Cerebellar nuclear complex (tissue), 1 donor: ENCODE measurements around the gene EXOC8.

Source experiments
- DNase-seq, 2 experiments: peaks; one replicate each; lab custom pipeline; 2025; lab: John Stamatoyannopoulos, UW

Gene EXOC8

DNA sequence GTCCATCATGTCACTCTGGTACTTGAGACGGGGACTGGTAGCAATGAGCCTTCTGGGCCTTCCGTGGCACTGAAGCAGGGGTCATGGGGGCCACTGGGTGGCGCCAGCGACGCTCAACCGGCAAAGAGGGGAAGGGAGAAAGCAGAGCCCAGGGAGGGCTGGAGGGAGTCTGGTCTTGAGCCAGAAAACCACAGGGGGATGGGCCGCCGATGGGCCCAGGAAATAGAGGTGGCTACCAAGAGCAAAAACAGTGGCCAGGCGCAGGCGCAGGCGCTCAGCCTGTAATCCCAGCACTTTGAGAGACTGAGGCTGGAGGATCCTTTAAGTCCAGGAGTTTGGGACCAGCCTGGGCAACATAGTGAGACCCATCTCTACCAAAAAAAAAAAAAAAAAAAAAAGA lies 21.8 kb downstream of the EXOC8 start:
- DNase-seq, result no peak

DNA sequence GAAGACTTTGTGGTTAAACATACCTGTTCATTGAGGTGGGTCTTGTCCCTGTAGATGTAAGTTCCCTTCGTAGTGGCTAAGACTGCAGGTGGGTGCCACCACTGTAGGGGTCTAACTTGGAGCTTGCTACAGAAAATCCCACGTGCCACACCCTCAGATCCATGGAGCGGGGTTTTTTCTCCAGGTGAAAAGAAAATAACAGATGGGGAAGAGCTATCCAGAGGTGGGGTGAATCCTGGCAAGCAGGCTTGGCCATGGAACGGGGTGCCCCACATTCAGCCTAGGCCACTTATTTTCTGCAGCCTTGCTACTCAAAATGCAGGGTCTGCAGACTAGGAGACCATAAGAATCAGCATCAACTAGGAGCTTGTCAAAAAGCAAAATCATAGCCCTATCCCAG lies 24.0 kb downstream of the EXOC8 start:
- no peak for DNase-seq

DNA sequence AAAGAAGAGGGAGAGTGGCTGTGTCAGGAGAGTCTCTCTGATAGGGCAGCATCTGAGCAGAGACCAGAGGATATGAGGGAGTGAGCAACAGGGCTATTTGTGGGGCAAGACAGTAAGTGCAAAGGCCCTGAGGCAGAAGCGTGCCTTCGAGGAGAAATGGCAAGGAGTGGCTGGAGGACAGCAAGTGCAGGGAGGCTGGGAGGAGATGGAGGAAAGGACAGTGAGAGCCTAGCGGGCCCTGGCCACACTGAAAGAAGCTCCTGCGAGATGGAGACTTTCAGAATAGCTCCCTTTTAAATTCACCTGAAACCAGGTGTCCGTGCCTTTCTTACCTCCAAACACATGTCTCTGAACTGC lies 25.2 kb downstream of the EXOC8 start:
- no peak for DNase-seq

DNA sequence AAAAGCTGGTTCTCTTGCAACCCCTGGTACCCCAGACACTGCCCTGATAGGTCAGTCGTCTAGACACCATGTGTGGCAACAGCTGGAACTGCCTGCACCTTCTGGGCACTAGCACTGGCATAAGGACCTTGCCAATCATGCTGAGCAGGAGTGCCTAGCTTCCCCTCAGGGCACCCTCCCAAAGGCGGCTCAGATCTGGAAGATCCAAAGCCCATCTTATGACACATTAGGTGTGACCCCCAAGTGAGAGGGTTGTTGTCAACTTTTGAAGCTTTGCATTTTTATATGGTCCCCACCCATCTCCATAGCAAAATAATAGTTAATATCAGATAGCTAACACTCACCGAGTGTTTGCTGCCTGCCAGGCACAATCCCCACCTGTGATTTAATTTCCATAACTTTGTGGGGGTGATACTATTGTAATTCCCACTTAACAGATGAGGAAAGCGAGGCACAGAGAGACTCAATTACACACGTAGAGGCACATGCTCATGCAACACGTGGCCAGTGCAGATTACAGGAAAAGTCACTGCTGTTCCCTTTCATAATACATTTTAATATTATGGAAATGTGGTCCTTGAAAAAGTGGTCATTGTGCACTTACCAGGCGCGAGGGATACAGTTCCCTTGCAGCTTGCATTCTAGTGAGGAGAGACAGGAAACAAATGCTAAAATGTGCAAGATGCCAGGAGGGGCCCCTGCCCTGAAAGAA lies 25.8 kb downstream of the EXOC8 start:
- no peak for DNase-seq

DNA sequence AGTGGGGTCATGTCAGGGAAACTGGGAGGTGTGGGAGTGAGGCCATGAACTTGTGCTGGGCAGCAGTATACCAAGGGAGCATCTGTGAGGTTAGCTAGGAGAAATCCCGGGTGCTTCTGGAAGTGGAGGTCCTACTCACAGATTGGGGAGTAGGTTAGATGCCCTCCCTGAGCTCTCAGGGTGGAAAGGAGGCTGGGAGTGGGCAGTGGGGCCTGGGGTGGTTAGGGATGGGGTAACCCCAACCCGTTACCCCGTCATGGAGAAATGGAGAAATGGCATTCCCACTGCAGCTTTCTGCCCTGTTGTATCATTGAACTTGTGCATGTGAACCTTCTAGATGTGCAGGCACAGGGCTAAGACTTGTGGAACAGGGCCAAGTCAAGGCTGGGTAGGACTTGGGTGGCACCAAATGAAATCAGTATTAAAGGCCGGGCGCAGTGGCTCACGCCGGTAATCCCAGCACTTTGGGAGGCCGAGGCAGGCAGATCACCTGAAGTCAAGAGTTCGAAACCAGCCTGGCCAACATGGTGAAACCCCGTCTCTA lies 27.2 kb downstream of the EXOC8 start:
- DNase-seq, result no peak

DNA sequence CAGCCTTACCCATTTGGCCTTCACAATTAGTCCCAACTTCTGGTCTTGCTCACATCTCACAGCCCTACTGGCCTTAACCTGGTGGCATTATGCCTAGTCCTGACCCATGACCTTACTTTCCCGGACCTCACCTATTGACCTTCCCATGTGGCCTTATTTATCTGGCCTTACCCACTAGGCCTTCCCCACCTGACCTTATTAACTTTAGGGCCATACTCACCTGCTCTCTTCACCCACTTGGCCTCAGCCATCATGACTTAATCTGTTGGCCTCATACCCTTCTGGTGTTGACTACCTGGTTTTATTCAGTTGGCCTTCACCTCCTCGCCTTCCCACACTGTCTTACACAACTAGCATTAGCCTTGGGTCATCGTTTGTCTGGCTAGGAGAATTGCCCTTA lies 35.7 kb downstream of the EXOC8 start:
- no peak for DNase-seq

DNA sequence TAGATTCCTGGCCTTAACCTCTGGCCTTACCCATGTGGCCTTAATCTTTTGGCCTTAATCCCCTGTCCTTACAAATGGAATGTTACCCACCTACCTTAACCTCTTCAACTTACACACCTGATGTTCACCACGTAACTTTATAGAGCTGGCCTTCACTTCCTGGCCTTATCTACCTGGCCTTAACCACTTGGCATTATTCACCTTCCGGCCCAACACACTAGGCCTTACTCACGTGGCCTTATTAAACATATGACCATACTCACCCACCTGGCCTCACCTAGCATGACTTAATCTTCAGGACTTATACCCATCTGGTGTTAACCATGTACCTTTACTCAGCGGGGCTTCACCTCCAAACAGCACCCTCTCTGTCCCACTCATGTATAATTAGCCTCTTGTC lies 41.7 kb downstream of the EXOC8 start:
- no peak for DNase-seq

DNA sequence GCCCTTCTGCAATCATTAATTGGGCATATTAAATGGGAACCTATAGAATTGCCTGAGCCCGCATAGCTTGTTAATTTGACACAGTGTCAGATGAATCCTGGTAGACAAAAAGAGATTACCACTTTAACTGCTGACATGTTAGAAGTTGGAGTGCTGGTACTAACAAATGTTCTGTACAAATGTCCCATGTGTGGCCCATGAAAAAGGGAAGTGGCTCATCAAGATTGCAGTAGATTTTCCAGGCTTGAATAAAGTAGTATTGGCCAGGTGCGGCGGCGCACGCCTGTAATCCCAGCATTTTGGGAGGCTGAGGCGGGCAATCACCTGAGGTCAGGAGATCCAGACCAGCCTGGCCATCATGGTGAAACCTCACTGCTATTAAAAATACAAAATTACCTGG lies 51.0 kb downstream of the EXOC8 start:
- no peak for DNase-seq

DNA sequence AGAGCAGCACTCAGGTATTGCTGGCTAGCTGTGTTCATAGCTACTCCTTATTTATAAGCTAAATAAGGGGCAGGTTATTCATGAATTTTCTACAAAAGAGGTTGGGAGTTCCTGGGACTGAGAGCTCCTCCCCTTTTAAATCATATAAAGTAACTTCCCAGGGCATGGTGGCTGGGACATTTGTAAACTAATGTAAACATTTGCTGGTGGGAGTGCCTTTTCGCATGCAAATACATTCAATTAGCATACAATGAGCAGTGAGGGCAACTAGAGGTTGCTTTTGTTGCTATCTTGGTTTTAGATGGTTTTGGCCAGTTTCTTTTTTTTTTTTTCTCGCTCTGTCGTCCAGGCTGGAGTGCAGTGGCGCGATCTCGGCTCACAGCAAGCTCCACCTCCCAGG lies 53.2 kb downstream of the EXOC8 start:
- DNase-seq, result no peak
